ENCODE measurements around the gene ARHGDIG. TPM values are rescaled to one million over a fixed set of nuclear protein-coding genes. Genes with fewer than 3 reads are reported as not detected.
"Not testable (repeated sequence)": the region's sequence is repeated elsewhere in the genome, so short reads cannot be mapped to it uniquely, and the experiment has no call there.

Gene ARHGDIG
- total RNA-seq, 2 donors from 2014 or later, result 2.4 to 6.5 TPM

DNA sequence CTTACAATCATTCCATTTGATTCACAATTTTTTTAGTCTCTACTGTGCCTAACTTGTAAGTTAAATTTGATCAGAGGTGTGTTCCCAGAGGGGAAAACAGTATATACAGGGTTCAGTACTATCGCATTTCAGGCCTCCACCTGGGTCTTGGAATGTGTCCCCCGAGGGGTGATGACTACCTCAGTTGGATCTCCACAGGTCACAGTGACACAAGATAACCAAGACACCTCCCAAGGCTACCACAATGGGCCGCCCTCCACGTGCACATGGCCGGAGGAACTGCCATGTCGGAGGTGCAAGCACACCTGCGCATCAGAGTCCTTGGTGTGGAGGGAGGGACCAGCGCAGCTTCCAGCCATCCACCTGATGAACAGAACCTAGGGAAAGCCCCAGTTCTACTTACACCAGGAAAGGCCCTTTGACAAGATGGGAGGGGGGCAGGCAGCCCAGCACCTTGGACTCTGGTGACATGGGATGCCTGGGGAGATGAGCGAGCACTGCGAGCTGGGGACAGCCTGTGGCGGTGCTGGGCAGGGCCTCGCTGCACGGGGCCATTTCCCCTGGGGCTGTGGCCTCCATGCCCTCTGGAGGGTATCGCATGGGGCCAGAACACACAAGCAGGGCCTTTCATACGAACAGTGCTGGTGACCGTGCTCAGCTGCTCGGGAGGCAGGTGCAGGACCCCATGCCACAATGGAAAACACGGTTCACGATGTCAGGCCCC lies 36.5 kb downstream of the ARHGDIG start:
- peak; percentile 7 for ATAC-seq
- no peak for DNase-seq
- intact Hi-C loops (cut with DNase I, micrococcal nuclease), result no loop called here

- intact Hi-C loops (cut with DNase I, micrococcal nuclease), result no loop called here
- DNase-seq (no peak), ATAC-seq (no peak)
These were observed 37.2 kb downstream of the ARHGDIG start for GRCh38 chr16:317583-317982.

DNA sequence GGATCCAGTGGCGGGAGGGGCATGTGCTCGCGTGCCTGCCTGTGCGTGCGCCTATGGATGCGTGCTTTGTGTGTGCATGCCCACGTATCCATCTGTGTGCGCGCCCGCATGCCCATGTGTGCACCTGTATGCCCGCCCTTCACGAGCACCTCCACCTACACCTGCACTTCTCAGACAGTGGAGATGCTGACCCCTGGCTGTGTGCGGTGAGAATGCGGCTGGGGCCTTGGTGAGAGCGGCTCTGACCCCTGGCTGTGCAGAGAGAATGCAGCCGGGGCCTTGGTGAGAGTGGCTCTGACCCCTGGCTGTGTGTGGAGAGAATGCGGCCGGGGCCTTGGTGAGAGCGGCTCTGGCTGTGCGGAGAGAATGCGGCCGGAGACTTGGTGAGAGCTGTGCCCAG lies 38.2 kb downstream of the ARHGDIG start:
- peak; percentile 18 for ATAC-seq
- intact Hi-C loops (cut with DNase I, micrococcal nuclease), result no loop called here
- DNase-seq, result no peak

DNA sequence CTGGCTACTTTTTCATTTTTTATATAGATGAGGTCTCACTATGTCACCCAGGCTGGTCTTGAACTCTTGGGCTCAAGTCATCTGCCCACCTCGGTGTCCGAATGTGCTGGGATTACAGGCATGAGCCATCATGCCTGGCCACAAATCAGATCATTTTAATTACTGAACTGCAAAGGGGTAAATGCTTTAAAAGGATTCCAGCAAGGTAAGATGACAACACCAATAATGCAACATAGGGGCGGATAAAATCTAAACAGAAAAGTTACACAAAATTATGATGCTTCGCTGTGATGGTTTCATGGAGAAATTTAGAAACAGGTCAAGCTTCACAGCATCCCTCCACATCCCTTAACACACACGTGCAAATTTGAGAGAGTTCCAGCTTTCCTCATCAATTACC lies 39.8 kb downstream of the ARHGDIG start:
- no peak for ATAC-seq
- intact Hi-C loops (cut with DNase I, micrococcal nuclease), result no loop called here
- DNase-seq, result no peak

DNA sequence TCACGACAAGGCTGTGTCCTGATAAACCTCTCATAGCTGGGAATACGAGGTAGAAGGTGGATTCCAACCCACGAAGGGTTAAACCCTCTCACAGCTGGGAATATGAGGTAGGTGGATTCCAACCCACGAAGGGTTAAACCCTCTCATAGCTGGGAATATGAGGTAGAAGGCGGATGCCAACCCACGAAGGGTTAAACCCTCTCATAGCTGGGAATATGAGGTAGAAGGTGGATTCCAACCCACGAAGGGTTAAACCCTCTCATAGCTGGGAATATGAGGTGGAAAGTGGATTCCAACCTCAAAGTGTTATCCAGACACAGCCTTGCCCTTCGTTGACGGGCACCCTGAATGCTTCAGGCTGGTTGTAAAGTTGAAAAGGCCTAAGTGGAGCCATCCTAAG lies 41.1 kb downstream of the ARHGDIG start:
- ATAC-seq, result no peak
- no peak for DNase-seq
- intact Hi-C loops (cut with DNase I, micrococcal nuclease), result no loop called here

- intact Hi-C loops (cut with DNase I, micrococcal nuclease), result no loop called here
- DNase-seq, result no peak
- ATAC-seq, result no peak
These were observed 42.2 kb downstream of the ARHGDIG start for GRCh38 chr16:322476-323143.

- intact Hi-C loops (cut with DNase I, micrococcal nuclease), result no loop called here
- no peak for DNase-seq
- ATAC-seq, result no peak
These were observed 43.7 kb downstream of the ARHGDIG start for GRCh38 chr16:324201-324450.

DNA sequence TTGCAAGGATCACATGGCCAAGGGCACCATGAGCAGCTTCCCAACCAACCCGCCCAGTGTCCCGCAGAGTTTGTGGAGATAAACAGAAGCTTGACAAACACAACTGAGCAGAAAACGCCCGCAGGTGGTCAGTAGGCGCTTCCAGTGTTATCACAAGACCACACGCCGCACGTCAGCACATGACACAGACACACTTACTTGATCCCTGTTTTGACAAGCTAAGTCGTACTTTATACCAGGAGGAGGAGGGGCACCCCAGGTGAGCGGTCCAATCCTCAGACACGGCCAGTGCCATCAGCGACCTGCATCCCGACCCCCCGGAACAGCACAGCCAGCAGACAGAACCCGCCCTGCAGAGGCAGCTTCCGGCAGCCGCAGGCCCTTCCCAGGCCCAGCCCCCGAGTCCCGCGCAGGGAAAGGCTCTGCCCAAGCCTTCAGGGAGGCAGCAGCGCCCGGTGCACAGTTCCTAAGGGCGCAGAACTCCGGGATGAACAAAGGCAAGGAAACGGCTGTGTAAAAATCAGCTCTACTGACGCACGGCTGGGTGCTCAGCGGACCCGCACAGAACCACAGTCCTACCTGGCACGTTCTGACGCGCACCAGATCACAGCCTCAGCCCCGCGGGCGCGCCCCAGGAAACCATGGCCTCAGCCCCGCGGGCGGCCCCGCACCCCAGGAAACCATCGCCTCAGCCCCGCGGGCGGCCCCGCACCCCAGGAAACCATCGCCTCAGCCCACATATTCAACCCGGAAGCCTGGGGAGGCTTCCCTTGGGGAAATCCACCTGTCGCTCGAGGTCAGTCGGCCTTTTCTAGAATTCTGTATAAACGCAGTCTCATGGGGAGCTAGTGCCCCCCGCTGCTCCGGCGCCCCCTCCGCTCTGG lies 44.3 kb downstream of the ARHGDIG start:
- intact Hi-C loops (cut with DNase I, micrococcal nuclease), result no loop called here
- DNase-seq (peak; percentile 67 to 70), ATAC-seq (peak; percentile 35)

- intact Hi-C loops (cut with DNase I, micrococcal nuclease), result no loop called here
- DNase-seq (peak in 1 of 2 donors; percentile 26), ATAC-seq (no peak)
These were observed 45.2 kb downstream of the ARHGDIG start for GRCh38 chr16:325375-326145.

DNA sequence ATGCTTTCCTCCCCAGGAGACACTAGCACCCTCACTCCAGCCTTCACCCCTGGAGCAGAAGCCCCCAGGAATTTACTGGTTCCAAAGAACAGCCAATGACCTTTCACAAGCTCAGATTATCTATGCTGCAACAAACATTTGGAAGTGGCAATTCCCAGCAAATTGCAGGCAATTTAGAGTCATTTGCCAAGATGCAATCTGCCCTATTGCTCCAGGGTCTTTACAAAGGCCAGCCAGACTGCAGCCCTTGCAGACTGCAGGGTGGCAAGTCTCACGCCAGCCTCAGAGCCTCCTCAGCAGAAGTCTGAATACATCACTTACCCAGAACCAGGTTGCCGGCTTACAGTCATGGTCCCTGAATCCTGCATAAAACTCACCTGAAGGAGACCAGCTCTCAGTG lies 50.4 kb downstream of the ARHGDIG start:
- ATAC-seq (no peak), DNase-seq (no peak)
- intact Hi-C loops (cut with DNase I, micrococcal nuclease), result no loop called here

DNA sequence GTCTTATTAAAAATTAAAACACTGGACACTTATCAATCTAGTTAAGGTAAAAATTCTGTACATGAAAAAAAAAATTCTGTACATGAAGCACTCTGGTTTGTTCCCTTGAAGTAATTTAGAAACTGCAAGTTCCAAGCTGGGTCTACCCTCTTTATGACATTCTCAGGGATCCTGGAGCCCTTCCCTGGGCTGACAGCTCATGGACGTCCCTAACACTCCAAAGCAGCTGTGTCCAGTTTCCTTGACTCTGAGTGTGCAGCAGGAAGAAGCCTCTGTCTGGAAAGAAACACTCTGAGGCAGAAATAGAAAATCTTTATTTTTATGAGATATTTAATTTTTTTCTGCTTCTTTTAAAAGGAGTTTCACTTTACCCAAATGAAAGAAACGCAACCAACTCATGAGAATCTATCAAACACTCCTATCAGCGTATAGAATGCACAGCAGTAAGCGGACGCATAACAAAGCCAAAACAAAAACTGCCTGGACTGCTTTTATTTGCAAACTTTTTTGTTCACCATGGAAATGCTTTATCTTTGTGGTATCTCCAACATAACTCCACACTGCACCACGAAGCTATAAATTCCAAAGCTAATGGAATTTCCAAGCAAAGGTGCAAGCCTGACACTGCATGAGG lies 50.9 kb downstream of the ARHGDIG start:
- ATAC-seq; DNase-seq; intact Hi-C loops (cut with DNase I, micrococcal nuclease): not testable (repeated sequence)

Other genes starting within 250 kb of the ARHGDIG start
- gene POLR3K, start 227.0 kb upstream of the ARHGDIG start, total RNA-seq, result 10 to 100 TPM; 10.9 to 18.3 TPM
- gene SNRNP25, start 226.8 kb upstream of the ARHGDIG start, total RNA-seq, result 10 to 100 TPM; 20.7 to 24.7 TPM
- 10 to 100 TPM; 35.5 to 36.7 TPM for gene RHBDF1, start 208.0 kb upstream of the ARHGDIG start, total RNA-seq
- gene MPG, start 202.4 kb upstream of the ARHGDIG start, total RNA-seq, result 10 to 100 TPM; 31.5 to 36.4 TPM
- 10 to 100 TPM; 14.4 to 14.9 TPM for gene NPRL3, start 141.9 kb upstream of the ARHGDIG start, total RNA-seq
- not detected for gene HBZ, start 127.9 kb upstream of the ARHGDIG start, total RNA-seq
- not detected for gene HBM, start 114.6 kb upstream of the ARHGDIG start, total RNA-seq
- 10 to 100 TPM in 1 of 2 donors, 1 to 10 TPM in 1; 4.9 to 14.0 TPM for gene HBA2, start 107.7 kb upstream of the ARHGDIG start, total RNA-seq
- 10 to 100 TPM in 1 of 2 donors, 1 to 10 TPM in 1; 2.4 to 20.8 TPM for gene HBA1, start 103.9 kb upstream of the ARHGDIG start, total RNA-seq
- gene HBQ1, start 100.1 kb upstream of the ARHGDIG start, total RNA-seq, result not detected
- 10 to 100 TPM; 46.5 to 48.9 TPM for gene LUC7L, start 51.1 kb upstream of the ARHGDIG start, total RNA-seq
- gene FAM234A, start 45.8 kb upstream of the ARHGDIG start, total RNA-seq, result 100 to 1,000 TPM; 100 to 135 TPM
- 1 to 10 TPM; 2.6 to 7.6 TPM for gene RGS11, start 4.6 kb upstream of the ARHGDIG start, total RNA-seq
- 1 to 10 TPM in 1 of 2 donors, under 1 TPM in 1; 0.67 to 2.1 TPM for gene PDIA2, start 2.6 kb downstream of the ARHGDIG start, total RNA-seq
- 10 to 100 TPM; 32.8 to 38.4 TPM for gene AXIN1, start 72.1 kb downstream of the ARHGDIG start, total RNA-seq
- 10 to 100 TPM; 47.7 to 48.2 TPM for gene MRPL28, start 89.9 kb downstream of the ARHGDIG start, total RNA-seq
- gene PGAP6, start 101.4 kb downstream of the ARHGDIG start, total RNA-seq, result 100 to 1,000 TPM; 116 to 130 TPM
- gene NME4, start 116.6 kb downstream of the ARHGDIG start, total RNA-seq, result 10 to 100 TPM; 38.4 to 39.1 TPM
- gene DECR2, start 121.3 kb downstream of the ARHGDIG start, total RNA-seq, result 10 to 100 TPM; 60.6 to 61.8 TPM
- gene RAB11FIP3, start 145.1 kb downstream of the ARHGDIG start, total RNA-seq, result 10 to 100 TPM; 21.2 to 23.2 TPM
- 100 to 1,000 TPM in 1 of 2 donors, 10 to 100 TPM in 1; 98.8 to 102 TPM for gene CAPN15, start 247.1 kb downstream of the ARHGDIG start, total RNA-seq